ENCODE measurements around the gene VWA7.

DNA sequence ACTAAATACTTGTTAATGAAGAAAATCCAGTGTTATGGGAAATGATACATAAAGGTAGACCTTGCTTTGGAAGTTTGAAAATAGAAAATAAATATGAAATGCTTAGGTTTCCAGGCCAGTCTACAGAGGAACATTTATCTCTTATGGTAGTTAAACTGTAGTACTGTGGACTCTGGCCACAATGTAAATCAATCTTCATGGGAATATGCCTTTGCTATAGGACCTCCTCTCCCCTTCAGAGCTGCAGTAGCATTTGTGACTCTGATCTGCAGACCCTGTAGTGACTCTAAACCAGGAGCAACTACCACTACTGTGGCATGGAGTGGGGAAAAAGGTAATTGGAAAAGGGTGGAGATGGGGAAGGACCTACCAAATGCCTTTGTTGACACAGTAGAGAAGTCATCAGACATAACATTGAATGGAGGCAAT lies 42.8 kb upstream of the VWA7 start:
- TF ChIP-seq, protein P1, sequence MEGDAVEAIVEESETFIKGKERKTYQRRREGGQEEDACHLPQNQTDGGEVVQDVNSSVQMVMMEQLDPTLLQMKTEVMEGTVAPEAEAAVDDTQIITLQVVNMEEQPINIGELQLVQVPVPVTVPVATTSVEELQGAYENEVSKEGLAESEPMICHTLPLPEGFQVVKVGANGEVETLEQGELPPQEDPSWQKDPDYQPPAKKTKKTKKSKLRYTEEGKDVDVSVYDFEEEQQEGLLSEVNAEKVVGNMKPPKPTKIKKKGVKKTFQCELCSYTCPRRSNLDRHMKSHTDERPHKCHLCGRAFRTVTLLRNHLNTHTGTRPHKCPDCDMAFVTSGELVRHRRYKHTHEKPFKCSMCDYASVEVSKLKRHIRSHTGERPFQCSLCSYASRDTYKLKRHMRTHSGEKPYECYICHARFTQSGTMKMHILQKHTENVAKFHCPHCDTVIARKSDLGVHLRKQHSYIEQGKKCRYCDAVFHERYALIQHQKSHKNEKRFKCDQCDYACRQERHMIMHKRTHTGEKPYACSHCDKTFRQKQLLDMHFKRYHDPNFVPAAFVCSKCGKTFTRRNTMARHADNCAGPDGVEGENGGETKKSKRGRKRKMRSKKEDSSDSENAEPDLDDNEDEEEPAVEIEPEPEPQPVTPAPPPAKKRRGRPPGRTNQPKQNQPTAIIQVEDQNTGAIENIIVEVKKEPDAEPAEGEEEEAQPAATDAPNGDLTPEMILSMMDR (IDR thresholded peaks at IDR 0.05): no peak
- TF ChIP-seq POLR2AphosphoS5 (IDR thresholded peaks at IDR 0.05; ENCODE audit: insufficient read depth in 1 of 2, low read depth in 1 of 2) (no peak), POLR2A (IDR thresholded peaks at IDR 0.05) (no peak)
